NOMO-1 (cell line): ENCODE measurements around the gene KLHL18.
"Not testable (repeated sequence)": the region's sequence is repeated elsewhere in the genome, so short reads cannot be mapped to it uniquely, and the experiment has no call there.

Source experiments
- DNase-seq, 2 experiments: peaks; one replicate each; lab custom pipeline; 2025; ENCODE audit not compliant: unreplicated experiment in 2 of 2; lab: John Stamatoyannopoulos, UW

The KLHL18 gene

DNA sequence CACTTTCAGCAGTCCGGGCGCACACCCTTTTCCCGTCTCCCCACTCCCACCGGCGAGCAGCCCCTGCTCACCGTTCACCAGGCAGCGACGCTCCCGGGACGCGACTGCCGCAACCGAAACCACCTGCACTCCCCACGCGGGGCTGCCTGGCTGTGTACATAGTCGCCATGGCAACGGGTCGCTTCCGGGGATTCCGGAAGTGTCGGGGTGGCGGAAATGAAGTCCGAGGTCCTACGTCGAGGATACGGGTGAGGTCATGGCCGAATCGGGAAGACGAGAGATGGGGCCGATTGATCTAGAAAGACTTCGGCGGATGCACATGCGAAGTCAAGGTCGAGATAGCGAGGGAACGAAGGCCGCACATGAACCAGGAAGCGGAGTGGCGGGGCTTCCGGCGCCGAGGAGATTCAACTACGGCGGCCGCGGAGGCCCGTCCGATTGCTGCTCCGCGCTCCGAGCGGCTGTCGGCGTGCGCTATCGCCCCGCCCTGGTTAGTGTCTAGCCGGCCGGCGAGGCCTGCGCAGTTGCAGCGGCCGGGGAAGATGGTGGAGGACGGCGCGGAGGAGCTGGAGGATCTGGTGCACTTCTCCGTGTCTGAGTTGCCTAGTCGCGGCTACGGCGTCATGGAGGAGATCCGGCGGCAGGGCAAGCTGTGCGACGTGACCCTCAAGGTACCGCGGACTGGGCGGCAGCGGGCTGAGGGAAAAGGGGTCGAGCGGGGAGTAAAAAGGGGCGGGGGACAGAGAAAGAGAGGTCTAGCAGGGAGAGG is at the start of gene KLHL18, which contains the start of gene KIF9:
Gene KLHL18 (plus strand): TSS at position 521 of the 769 bp plus-strand sequence. CDS start 22 bp downstream, at position 543.
Gene KIF9 (minus strand): TSS at position 376 of the 769 bp plus-strand sequence. CDS start 5,425 bp downstream, outside the sequence.
- DNase-seq: peak; percentile 91 to 93

- no peak for DNase-seq
Measured at GRCh38 chr3:47238017-47238416, 44.7 kb upstream of the KLHL18 start.

GRCh38 chr3:47239929-47240328 is 42.8 kb upstream of the KLHL18 start:
- no peak for DNase-seq

DNA sequence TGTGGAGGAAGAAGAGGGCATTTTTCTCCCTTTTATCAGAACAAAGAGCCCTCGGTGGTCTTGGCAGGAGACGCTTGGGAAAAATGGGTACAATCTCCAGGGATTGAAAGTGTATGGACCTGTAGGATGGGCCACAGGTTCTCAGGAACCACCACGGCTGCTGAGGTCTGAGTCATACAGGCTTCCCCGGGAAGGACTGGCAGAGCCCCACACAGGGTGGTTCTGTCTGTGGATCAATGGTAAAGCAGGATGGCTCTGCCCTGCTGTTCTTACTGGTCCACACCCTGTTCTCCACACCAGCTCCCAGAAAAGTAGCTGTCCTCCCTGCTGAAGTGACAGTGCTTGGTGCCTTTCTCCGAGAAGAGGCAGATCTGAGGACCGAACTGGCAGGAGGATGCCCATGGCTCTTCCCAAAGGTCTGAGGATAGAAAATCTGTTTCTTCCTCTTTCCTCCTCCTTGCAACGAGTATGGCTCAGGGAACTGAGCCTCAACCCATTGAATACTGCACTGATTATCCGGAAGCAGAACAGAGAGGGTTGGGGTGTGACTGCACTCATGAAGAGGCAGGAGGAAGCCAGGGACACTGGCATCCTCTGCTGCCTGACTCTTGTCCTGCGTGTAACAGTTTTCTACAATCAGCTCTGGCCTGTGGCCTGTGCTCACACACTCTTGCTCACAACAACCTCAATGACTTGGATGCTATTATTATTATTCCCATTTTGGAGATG is 39.2 kb upstream of the KLHL18 start:
- no peak for DNase-seq

DNA sequence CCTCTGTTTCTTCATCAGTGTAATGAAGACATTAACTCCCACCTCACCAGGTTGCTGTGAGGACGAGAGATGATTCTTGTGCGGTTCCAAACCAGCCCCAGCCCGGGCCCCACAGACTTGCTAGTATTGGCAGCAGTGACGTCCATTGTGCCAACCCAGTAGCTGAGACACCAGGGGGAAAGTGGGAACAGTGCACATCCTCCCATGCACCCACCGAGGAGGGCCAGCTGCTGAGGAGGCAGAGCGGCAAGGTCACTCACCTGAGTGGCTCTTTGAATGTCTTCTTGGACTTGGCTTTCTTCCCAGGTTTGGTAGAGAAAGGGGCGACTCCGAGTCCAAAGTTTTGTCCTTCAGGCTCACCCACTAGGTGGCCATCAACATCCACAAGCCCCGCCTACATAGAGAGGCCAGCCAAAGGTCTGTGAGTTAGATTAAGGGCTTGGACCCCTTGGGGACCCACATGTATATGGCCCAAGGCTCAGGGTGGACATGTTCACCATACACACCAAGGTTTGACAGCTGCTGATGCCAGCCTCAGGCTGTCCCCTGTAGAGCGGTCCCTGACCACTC is 38.1 kb upstream of the KLHL18 start:
- no peak for DNase-seq

GRCh38 chr3:47245271-47245670 is 37.5 kb upstream of the KLHL18 start:
- DNase-seq: no peak

GRCh38 chr3:47247131-47248064 is 35.3 kb upstream of the KLHL18 start:
- no peak for DNase-seq

- peak in 1 of 2 experiments; percentile 31 for DNase-seq
Measured at GRCh38 chr3:47250309-47251060, 32.3 kb upstream of the KLHL18 start.

DNA sequence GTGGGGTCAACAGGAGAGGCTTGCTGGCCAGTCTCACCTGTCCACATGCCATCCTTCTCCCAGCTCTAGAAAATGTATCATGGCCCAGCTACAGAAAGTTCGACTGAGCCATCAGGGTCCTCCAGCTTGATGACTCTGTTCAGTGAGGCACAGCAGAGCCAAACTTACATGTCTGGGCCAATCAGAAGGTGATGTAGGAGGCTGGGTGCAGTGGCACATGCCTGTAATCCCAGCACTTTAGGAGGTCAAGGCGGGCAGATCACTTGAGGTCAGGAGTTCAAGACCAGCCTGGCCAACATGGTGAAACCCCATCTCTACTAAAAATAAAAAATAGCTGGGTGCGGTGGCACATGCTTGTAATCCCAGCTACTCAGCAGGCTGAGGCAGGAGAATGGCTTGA is 31.7 kb upstream of the KLHL18 start:
- DNase-seq: not testable (repeated sequence)

- no peak for DNase-seq
Measured at GRCh38 chr3:47251689-47252088, 31.1 kb upstream of the KLHL18 start.

DNA sequence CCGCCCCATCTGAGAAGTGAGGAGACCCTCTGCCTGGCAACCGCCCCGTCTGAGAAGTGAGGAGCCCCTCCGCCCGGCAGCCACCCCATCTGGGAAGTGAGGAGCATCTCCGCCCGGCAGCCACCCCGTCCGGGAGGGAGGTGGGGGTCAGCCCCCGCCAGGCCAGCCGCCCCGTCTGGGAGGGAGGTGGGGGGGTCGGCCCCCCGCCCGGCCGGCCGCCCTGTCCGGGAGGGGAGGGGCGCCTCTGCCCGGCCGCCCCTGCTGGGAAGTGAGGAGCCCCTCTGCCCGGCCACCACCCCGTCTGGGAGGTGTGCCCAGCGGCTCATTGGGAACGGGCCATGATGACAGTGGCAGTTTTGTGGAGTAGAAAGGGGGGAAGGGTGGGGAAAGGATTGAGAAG is 26.4 kb upstream of the KLHL18 start:
- not testable (repeated sequence) for DNase-seq

GRCh38 chr3:47259114-47259513 is 23.6 kb upstream of the KLHL18 start:
- no peak for DNase-seq

DNA sequence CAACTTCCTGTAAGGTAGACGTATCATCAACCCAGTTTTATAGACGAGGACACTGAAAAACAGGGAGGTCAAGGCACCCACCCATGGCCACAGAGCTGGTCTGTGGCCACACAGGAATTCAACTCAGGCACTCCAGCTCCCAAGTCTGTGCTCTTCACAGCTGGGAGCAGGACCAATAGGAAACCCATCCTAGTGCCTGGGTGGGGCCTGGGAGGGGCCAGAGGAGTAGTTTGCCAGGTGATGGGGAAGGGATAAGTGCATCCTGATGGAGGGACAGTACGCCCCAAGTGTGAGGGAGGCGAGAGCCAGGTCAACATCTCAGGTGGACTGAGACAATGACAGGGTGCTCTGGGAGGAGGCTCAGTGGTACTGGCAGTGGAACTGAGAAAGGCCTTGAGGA is 22.1 kb upstream of the KLHL18 start:
- no peak for DNase-seq

DNA sequence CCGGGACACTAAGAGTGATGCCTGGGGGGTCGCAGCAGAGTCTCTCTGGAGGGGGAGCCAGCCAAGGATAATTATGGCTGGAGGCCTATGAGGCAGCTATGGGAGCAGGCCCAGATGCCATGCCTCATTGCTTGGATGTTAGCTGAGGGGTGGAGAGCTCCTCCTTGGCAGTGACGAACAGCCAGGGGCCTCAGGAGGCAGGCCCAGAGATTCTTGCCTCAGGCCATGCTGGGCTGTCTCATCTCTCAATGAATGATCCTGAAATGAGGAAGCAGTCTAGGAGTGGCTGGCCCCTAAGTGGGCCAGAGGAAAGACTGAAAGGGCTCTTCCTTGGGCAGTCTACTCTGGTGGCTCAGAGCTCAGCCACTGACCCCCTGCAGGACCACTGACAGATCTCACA is 21.4 kb upstream of the KLHL18 start:
- DNase-seq: peak in 1 of 2 experiments; percentile 5

DNA sequence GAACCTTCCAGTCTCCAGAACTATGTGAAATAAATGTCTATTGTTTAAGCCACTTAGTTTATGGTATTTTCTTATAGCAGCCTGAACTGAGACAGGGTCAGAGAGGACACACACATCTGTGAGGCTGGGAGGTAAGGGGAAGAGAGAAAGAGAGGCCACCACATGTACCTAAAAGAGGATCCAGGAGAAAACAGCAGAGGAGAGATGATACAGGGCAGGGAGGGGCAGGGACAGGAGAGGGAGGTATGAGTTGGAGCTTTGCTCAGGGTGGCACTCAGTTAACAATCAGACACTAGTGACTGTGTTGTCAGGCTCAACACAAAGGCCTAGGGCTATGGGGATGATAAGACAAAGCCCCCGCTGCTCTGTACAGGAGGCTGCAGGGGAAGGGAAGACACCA is 17.7 kb upstream of the KLHL18 start:
- no peak for DNase-seq

GRCh38 chr3:47265725-47266428 is 16.9 kb upstream of the KLHL18 start:
- DNase-seq: no peak

DNA sequence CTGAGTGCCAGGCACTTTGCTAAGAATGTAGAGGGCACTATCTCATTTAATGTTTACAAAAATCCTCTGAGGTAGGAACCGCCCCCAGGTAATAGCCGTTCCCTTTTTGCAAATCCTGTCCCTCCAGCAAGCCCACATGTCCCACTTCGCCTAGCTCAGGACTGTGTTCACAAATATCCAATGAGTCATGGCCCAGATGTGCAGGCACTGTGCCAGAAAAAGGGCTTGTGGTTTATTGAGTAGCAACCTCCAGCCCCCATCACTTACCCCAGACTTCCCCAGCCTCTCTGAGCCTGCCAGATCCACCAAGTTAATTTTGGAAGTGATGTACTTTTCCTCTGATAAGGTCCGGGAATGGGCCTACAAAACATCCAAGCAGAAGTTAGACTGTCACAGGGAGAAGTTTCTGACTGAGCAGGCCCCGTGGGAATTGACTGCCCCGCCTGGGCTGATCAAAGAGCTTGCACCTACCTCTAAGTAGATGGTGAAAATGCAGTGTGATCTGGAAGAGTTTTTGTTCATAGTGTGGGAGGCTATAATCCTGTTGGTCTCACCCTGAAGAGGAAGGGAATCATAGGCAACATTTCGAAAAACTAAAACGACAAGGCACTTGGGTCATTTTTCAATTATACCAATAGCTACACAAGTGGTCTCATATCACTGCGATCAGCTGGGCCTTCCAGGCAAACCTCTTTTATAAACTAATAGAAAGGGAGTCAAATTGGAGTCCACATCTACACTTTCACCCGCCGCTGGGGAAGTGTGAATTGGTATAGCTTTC is 15.8 kb upstream of the KLHL18 start:
- peak; percentile 46 to 57 for DNase-seq

DNA sequence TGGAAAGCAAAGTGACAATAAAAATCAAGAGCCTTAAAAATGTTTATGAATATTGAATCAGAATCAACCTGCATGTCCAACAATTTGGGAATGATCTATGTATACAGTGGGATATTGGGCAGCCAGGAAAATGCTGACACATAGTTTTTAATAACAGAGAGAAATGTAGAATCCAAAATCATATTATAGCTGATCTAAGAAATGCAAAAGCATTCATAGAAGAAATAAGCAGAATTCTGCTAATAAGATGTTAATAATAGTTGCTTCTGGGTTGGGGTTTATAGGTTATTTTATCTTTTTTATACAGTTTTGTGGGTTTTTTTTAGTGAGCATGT is 15.3 kb upstream of the KLHL18 start:
- no peak for DNase-seq

- no peak for DNase-seq
Measured at GRCh38 chr3:47270526-47270925, 12.2 kb upstream of the KLHL18 start.
